Measurements from ENCODE around the gene THEMIS2. TPM values are rescaled to one million over a fixed set of nuclear protein-coding genes. Genes with fewer than 3 reads are reported as not detected.

THEMIS2 gene
- total and polyA plus RNA-seq, 2 experiments from 2014 or later, result 8.1 to 32.4 TPM

DNA sequence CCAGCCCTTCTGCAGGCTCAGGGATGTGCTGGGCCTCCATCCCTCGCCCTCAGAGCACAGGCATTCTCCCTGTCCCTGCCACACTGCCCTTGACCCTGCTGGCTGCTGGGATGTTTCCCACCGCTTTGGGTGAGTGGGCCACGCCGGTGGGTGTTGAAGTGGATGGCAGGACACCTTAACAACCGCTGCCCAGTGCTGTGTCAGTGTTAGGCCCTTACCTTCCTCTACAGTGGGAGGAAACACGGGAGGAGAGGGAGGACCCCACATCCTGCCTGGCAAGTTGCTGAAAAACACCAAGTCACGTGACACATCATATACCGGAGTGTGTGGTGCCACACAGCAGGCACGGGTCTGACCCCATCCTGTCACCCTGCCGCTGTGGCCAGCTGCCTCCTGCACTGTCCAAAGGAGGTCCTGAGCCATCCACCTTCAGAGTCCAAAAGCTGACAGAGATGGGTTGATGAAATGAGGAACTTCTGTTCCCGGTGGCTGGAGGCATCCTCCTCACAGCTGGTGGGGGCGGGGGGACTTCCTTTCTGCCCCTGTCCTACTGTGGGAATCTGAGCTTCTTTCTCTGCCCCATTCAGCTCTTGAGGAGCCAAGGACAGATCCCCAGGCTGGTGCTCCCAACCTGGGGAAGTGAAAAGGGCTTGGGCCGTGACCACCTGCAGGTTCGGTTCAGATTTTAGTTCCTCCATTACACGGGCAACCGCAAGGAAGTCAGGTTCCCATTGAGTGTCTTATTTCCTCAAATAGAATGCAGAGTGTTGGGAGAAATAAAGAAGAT, 3.2 kb upstream of the THEMIS2 start (continued):
- no peak for TF ChIP-seq ZNF462 (CRISPR knock-in tag; IDR thresholded peaks at IDR 0.05)
- no peak for TF ChIP-seq JUNB (IDR thresholded peaks at IDR 0.05; ENCODE audit: unreplicated experiment)
- TF ChIP-seq NANOG (IDR thresholded peaks at IDR 0.05; ENCODE audit: borderline replicate concordance), result no peak
- TF ChIP-seq CREB1 (CRISPR knock-in tag; IDR thresholded peaks at IDR 0.05; ENCODE audit: low read depth), result no peak
- TF ChIP-seq, protein P1, sequence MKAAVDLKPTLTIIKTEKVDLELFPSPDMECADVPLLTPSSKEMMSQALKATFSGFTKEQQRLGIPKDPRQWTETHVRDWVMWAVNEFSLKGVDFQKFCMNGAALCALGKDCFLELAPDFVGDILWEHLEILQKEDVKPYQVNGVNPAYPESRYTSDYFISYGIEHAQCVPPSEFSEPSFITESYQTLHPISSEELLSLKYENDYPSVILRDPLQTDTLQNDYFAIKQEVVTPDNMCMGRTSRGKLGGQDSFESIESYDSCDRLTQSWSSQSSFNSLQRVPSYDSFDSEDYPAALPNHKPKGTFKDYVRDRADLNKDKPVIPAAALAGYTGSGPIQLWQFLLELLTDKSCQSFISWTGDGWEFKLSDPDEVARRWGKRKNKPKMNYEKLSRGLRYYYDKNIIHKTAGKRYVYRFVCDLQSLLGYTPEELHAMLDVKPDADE (IDR thresholded peaks at IDR 0.05), result no peak
- TF ChIP-seq ZNF331 (CRISPR knock-in tag; IDR thresholded peaks at IDR 0.05; ENCODE audit: low read depth), result no peak
- TF ChIP-seq EZH2 (IDR thresholded peaks at IDR 0.05; ENCODE audit: low read depth, unreplicated experiment), result no peak
- no peak for TF ChIP-seq STAT1 (IDR thresholded peaks at IDR 0.05; ENCODE audit: unreplicated experiment)
- no peak for TF ChIP-seq ZNF114 (CRISPR knock-in tag; IDR thresholded peaks at IDR 0.05)
